ENCODE data around the gene ERMARD. TPM values are rescaled to one million over a fixed set of nuclear protein-coding genes. Genes with fewer than 3 reads are reported as not detected.

Gene ERMARD
- total RNA-seq, 2 experiments from 2014 or later = 21.1 to 22.8 TPM

GRCh38 chr6:169776379-169776778 lies 25.0 kb downstream of the ERMARD start:
- CTCF ChIA-PET = no interaction called here
- Mint-ChIP-seq H3K4me3 (no peak overlapping the region), H3K27ac (no peak overlapping the region), H3K4me1 (ENCODE audit: low read depth) (no peaks in the 10 kb centered on the region), H3K36me3 (ENCODE audit: low read depth) (peaks cover 43% of the 10 kb centered on the region), H3K27me3 (ENCODE audit: low read depth) (no peaks in the 10 kb centered on the region), H3K9me3 (peaks cover 2% of the 10 kb centered on the region)
- DNase-seq = no peak
- intact Hi-C loops (cut with micrococcal nuclease) = no loop called here

GRCh38 chr6:169777896-169778295 lies 26.5 kb downstream of the ERMARD start:
- CTCF ChIA-PET = no interaction called here
- peaks cover 39% of the 10 kb centered on the region for H3K36me3 Mint-ChIP-seq (ENCODE audit: low read depth)
- DNase-seq = no peak

GRCh38 chr6:169778646-169779045 lies 27.2 kb downstream of the ERMARD start:
- Mint-ChIP-seq H3K4me3 (no peak overlapping the region), H3K27ac (no peak overlapping the region), H3K9me3 (peaks cover 5% of the 10 kb centered on the region), H3K4me1 (ENCODE audit: low read depth) (no peaks in the 10 kb centered on the region), H3K27me3 (ENCODE audit: low read depth) (no peaks in the 10 kb centered on the region), H3K36me3 (ENCODE audit: low read depth) (peaks cover 42% of the 10 kb centered on the region)
- CTCF ChIA-PET = no interaction called here
- no peak for DNase-seq
- intact Hi-C loops (cut with micrococcal nuclease) = no loop called here

More at GRCh38 chr6:169777896-169778295, 26.5 kb downstream of the ERMARD start:
- no peak overlapping the region for H3K27ac Mint-ChIP-seq
- H3K9me3 Mint-ChIP-seq = peaks cover 5% of the 10 kb centered on the region
- H3K4me1 Mint-ChIP-seq (ENCODE audit: low read depth) = no peaks in the 10 kb centered on the region
- intact Hi-C loops (cut with micrococcal nuclease) = no loop called here
- H3K4me3 Mint-ChIP-seq = no peak overlapping the region
- H3K27me3 Mint-ChIP-seq (ENCODE audit: low read depth) = no peaks in the 10 kb centered on the region

- Mint-ChIP-seq H3K9me3 (peaks cover 5% of the 10 kb centered on the region), H3K27ac (no peak overlapping the region), H3K4me1 (ENCODE audit: low read depth) (no peaks in the 10 kb centered on the region), H3K36me3 (ENCODE audit: low read depth) (peaks cover 47% of the 10 kb centered on the region), H3K27me3 (ENCODE audit: low read depth) (no peaks in the 10 kb centered on the region), H3K4me3 (no peak overlapping the region)
- no peak for DNase-seq
- CTCF ChIA-PET = interaction anchor here (0.6 to 1.8 kb wide), 2 partner anchors 11 to 26 kb away, joined by 3 to 7 read pairs; no protein-coding TSS in a partner anchor
- intact Hi-C loops (cut with micrococcal nuclease) = no loop called here
Observed at GRCh38 chr6:169779092-169779815, 27.8 kb downstream of the ERMARD start.

- Mint-ChIP-seq H3K27ac (no peak overlapping the region), H3K4me1 (ENCODE audit: low read depth) (no peaks in the 10 kb centered on the region), H3K9me3 (peaks cover 5% of the 10 kb centered on the region), H3K4me3 (no peak overlapping the region), H3K27me3 (ENCODE audit: low read depth) (no peaks in the 10 kb centered on the region), H3K36me3 (ENCODE audit: low read depth) (peaks cover 47% of the 10 kb centered on the region)
- DNase-seq = no peak
- CTCF ChIA-PET = interaction anchor here (0.6 to 1.8 kb wide), 2 partner anchors 10 to 25 kb away, joined by 3 to 7 read pairs; no protein-coding TSS in a partner anchor
- intact Hi-C loops (cut with micrococcal nuclease) = no loop called here
Observed at GRCh38 chr6:169779896-169780295, 28.5 kb downstream of the ERMARD start.

- peaks cover 5% of the 10 kb centered on the region for H3K9me3 Mint-ChIP-seq
- CTCF ChIA-PET = interaction anchor here (1.8 kb wide), 1 partner anchor 9 kb away, joined by 7 read pairs; no protein-coding TSS in a partner anchor
- peaks cover 42% of the 10 kb centered on the region for H3K36me3 Mint-ChIP-seq (ENCODE audit: low read depth)
- H3K27me3 Mint-ChIP-seq (ENCODE audit: low read depth) = no peaks in the 10 kb centered on the region
- H3K4me3 Mint-ChIP-seq = no peak overlapping the region
- no peaks in the 10 kb centered on the region for H3K4me1 Mint-ChIP-seq (ENCODE audit: low read depth)
- H3K27ac Mint-ChIP-seq = no peak overlapping the region
- intact Hi-C loops (cut with micrococcal nuclease) = no loop called here
- no peak for DNase-seq
Observed at GRCh38 chr6:169780571-169781091, 29.2 kb downstream of the ERMARD start.

- H3K4me1 Mint-ChIP-seq (ENCODE audit: low read depth) = no peaks in the 10 kb centered on the region
- DNase-seq = no peak
- no peak overlapping the region for H3K4me3 Mint-ChIP-seq
- H3K36me3 Mint-ChIP-seq (ENCODE audit: low read depth) = peaks cover 31% of the 10 kb centered on the region
- CTCF ChIA-PET = no interaction called here
- H3K9me3 Mint-ChIP-seq = peaks cover 5% of the 10 kb centered on the region
- no peaks in the 10 kb centered on the region for H3K27me3 Mint-ChIP-seq (ENCODE audit: low read depth)
- intact Hi-C loops (cut with micrococcal nuclease) = no loop called here
- H3K27ac Mint-ChIP-seq = no peak overlapping the region
Observed at GRCh38 chr6:169782966-169783365, 31.5 kb downstream of the ERMARD start.

- DNase-seq = no peak
- intact Hi-C loops (cut with micrococcal nuclease) = no loop called here
- Mint-ChIP-seq H3K4me1 (ENCODE audit: low read depth) (no peaks in the 10 kb centered on the region), H3K4me3 (no peak overlapping the region), H3K36me3 (ENCODE audit: low read depth) (peaks cover 30% of the 10 kb centered on the region), H3K27me3 (ENCODE audit: low read depth) (no peaks in the 10 kb centered on the region), H3K27ac (no peak overlapping the region), H3K9me3 (peaks cover 5% of the 10 kb centered on the region)
- CTCF ChIA-PET = no interaction called here
Observed at GRCh38 chr6:169783401-169783800, 32.0 kb downstream of the ERMARD start.

- intact Hi-C loops (cut with micrococcal nuclease) = no loop called here
- Mint-ChIP-seq H3K9me3 (peaks cover 5% of the 10 kb centered on the region), H3K36me3 (ENCODE audit: low read depth) (peaks cover 30% of the 10 kb centered on the region), H3K4me3 (no peak overlapping the region), H3K27me3 (ENCODE audit: low read depth) (no peaks in the 10 kb centered on the region), H3K4me1 (ENCODE audit: low read depth) (no peaks in the 10 kb centered on the region), H3K27ac (no peak overlapping the region)
- no peak for DNase-seq
- CTCF ChIA-PET = no interaction called here
Observed at GRCh38 chr6:169783971-169784820, 32.8 kb downstream of the ERMARD start.

- Mint-ChIP-seq H3K27me3 (ENCODE audit: low read depth) (no peaks in the 10 kb centered on the region), H3K9me3 (peaks cover 5% of the 10 kb centered on the region), H3K4me1 (ENCODE audit: low read depth) (peaks cover 3% of the 10 kb centered on the region), H3K36me3 (ENCODE audit: low read depth) (peaks cover 30% of the 10 kb centered on the region), H3K4me3 (no peak overlapping the region), H3K27ac (no peak overlapping the region)
- no peak for DNase-seq
- CTCF ChIA-PET = no interaction called here
- intact Hi-C loops (cut with micrococcal nuclease) = no loop called here
Observed at GRCh38 chr6:169784821-169785340, 33.5 kb downstream of the ERMARD start.

- H3K9me3 Mint-ChIP-seq = peaks cover 5% of the 10 kb centered on the region
- peaks cover 2% of the 10 kb centered on the region for H3K27me3 Mint-ChIP-seq (ENCODE audit: low read depth)
- intact Hi-C loops (cut with micrococcal nuclease) = no loop called here
- no peak overlapping the region for H3K4me3 Mint-ChIP-seq
- no peak for DNase-seq
- no peak overlapping the region for H3K27ac Mint-ChIP-seq
- peaks cover 23% of the 10 kb centered on the region for H3K36me3 Mint-ChIP-seq (ENCODE audit: low read depth)
- CTCF ChIA-PET = no interaction called here
- peaks cover 10% of the 10 kb centered on the region for H3K4me1 Mint-ChIP-seq (ENCODE audit: low read depth)
Observed at GRCh38 chr6:169785566-169785965, 34.1 kb downstream of the ERMARD start.

- Mint-ChIP-seq H3K4me1 (ENCODE audit: low read depth) (peaks cover 16% of the 10 kb centered on the region), H3K27me3 (ENCODE audit: low read depth) (peaks cover 9% of the 10 kb centered on the region), H3K9me3 (peaks cover 3% of the 10 kb centered on the region), H3K36me3 (ENCODE audit: low read depth) (peaks cover 18% of the 10 kb centered on the region), H3K4me3 (no peak overlapping the region), H3K27ac (no peak overlapping the region)
- CTCF ChIA-PET = no interaction called here
- DNase-seq = no peak
- intact Hi-C loops (cut with micrococcal nuclease) = no loop called here
Observed at GRCh38 chr6:169786349-169786748, 34.9 kb downstream of the ERMARD start.

Data from activated naive CD4-positive, alpha-beta T cell treated with anti-CD3 and anti-CD28 coated beads for 36 hours (primary cell).